DND-41 (cell line): ENCODE data around the gene SEMA6B.

Experiments used
- CTCF ChIP-seq: IDR thresholded peaks from 2 replicates; pipeline ENCODE4 v1.5.1; 2012; ENCODE audit warnings: borderline replicate concordance, low read length, moderate library complexity, mild to moderate bottlenecking; ENCODE audit not compliant: poor library complexity, severe bottlenecking; ENCODE audit errors: extremely low read depth
- EZH2 ChIP-seq: IDR thresholded peaks from 3 replicates; pipeline ENCODE4 v1.6.1; 2012; ENCODE audit warnings: borderline replicate concordance, low read depth, mild to moderate bottlenecking, moderate library complexity, low read length, inconsistent platforms; ENCODE audit not compliant: severe bottlenecking

GRCh38 chr19:4598712-4599111 is 39.2 kb upstream of the SEMA6B start:
- TF ChIP-seq CTCF: no peak
- TF ChIP-seq EZH2: no peak
